Neural progenitor cell (in vitro differentiated cells): ENCODE measurements around the gene FBN3.

ENCODE experiments used
- EZH2 ChIP-seq: fragments of 200-600 bp; sonication (generic); IDR thresholded peaks from 2 replicates; pipeline ENCODE4 v1.6.1; 2017; ENCODE audit warnings: antibody characterized with exemption, mild to moderate bottlenecking, moderate library complexity
- TF ChIP-seq, protein P1 (sequence below): fragments of 200-600 bp; sonication (generic); IDR thresholded peaks from 2 replicates; pipeline ENCODE4 v1.5.1; 2017; ENCODE audit warnings: antibody characterized with exemption, mild to moderate bottlenecking

DNA sequence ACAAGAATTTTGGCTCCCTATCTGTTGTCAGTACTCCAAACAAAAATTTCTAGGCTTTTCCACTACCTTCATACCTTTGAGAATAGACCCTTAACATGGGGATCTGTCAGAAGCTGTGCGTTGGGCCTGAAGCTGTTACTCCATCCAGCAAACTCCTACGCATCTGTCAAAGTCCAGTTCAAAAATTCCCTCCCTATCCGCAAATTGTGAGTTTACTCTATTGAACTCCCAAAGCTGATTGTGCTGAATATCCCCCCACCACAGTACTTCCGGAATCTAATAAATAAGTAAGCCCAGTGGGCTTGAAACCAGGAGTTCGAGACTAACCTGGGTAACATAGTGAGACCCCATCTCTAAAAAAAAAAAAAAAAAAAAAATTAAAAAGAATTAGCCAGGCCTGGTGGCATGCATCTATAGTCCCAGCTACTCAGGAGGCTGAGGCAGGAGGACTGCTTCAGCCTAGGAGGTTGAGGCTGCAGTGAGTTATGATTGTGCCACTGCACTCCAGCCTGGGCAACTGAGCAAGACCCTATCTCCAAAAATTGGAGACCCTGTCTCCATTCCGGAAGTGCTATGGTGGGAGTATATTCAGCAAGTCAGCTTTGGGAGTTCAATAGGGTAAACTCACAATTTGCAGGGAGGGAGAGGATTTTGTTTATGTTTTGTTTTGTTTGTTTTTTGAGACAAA is 930 bp upstream of the FBN3 start:
- TF ChIP-seq, protein P1, sequence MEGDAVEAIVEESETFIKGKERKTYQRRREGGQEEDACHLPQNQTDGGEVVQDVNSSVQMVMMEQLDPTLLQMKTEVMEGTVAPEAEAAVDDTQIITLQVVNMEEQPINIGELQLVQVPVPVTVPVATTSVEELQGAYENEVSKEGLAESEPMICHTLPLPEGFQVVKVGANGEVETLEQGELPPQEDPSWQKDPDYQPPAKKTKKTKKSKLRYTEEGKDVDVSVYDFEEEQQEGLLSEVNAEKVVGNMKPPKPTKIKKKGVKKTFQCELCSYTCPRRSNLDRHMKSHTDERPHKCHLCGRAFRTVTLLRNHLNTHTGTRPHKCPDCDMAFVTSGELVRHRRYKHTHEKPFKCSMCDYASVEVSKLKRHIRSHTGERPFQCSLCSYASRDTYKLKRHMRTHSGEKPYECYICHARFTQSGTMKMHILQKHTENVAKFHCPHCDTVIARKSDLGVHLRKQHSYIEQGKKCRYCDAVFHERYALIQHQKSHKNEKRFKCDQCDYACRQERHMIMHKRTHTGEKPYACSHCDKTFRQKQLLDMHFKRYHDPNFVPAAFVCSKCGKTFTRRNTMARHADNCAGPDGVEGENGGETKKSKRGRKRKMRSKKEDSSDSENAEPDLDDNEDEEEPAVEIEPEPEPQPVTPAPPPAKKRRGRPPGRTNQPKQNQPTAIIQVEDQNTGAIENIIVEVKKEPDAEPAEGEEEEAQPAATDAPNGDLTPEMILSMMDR: no peak
- TF ChIP-seq EZH2: no peak
